Thymus (tissue), 11 donors: ENCODE measurements around the gene RFFL. TPM values are rescaled to one million over a fixed set of nuclear protein-coding genes. Genes with fewer than 3 reads are reported as not detected.

Experiments
- DNase-seq, 9 donors: peaks; one replicate each; pipeline ENCODE4 v3.0.0-alpha.2; 2013; ENCODE audit warnings: low spot score in 9 of 9, low read depth in 6 of 9, missing footprints in 1 of 9
- H3K27ac ChIP-seq, 2 donors: one replicate each; pipeline ENCODE4 v1.5.1; 2013; ENCODE audit warnings: control low read depth in 1 of 2, low read depth in 1 of 2, low read length in 1 of 2, mild to moderate bottlenecking in 1 of 2, moderate library complexity in 1 of 2
- H3K27me3 ChIP-seq, 2 donors: one replicate each; pipeline ENCODE4 v1.5.1; 2013; ENCODE audit warnings: low read length in 1 of 2; ENCODE audit not compliant: control insufficient read depth in 2 of 2, insufficient read depth in 1 of 2
- H3K36me3 ChIP-seq, 2 donors: one replicate each; pipeline ENCODE4 v1.5.1; 2013; ENCODE audit warnings: low read length in 1 of 2, mild to moderate bottlenecking in 1 of 2, moderate library complexity in 1 of 2; ENCODE audit not compliant: control insufficient read depth in 2 of 2, insufficient read depth in 2 of 2
- H3K4me1 ChIP-seq, 2 donors: one replicate each; pipeline ENCODE4 v1.5.1; 2013; ENCODE audit warnings: low read length in 2 of 2; ENCODE audit not compliant: control insufficient read depth in 2 of 2, insufficient read depth in 2 of 2
- H3K4me3 ChIP-seq, 2 donors: one replicate each; pipeline ENCODE4 v1.5.1; 2013; ENCODE audit warnings: low read length in 2 of 2, control low read depth in 1 of 2, mild to moderate bottlenecking in 1 of 2
- H3K9me3 ChIP-seq, 2 donors: one replicate each; pipeline ENCODE4 v1.5.1; 2013; ENCODE audit warnings: low read length in 1 of 2, mild to moderate bottlenecking in 1 of 2; ENCODE audit not compliant: control insufficient read depth in 2 of 2, insufficient read depth in 1 of 2
- WGBS: extraction: QIAGEN DNeasy Blood & Tissue Kit; methylation state at CpG from one replicate; pipeline ENCODE4 v1.1.7; 2013; 5-methylcytosine and 5-hydroxymethylcytosine counted together
- polyA plus RNA-seq: library from polyadenylated mRNA; stranded (reverse); fragments of 200-250 nt; gene quantifications from one replicate; pipeline ENCODE4 v1.2.3, GENCODE V29; 2013
- total RNA-seq: library from RNA; stranded (reverse); fragments of 120-200 nt; gene quantifications from one replicate; pipeline ENCODE4 v1.2.4, GENCODE V29; 2013
- donor health status: healthy.

RFFL gene
- total and polyA plus RNA-seq, 2 donors = 16.5 to 17.6 TPM

DNA sequence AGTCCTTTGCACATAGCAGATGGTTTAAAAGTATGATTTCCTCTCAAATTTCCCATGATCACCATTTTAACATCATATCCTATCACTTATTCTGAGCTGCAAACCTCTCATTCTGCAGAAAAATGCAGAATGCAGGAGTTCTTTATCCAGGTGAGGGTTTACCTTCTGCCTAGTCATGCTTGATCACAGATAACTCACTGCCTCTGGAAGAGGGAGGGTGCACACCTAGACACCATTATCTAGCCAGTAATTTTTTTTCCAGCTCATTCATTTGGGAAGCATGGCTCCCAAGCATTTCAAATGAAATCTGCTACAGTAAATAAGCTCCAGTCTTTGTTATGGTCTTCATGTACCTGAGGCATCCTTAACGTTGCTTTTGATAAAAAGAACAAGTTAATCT is 38.0 kb downstream of the RFFL start:
- Histone ChIP-seq H3K27ac (no peak overlapping the region), H3K4me1 (peaks cover 0 to 9% of the 10 kb centered on the region in 2 donors)

DNA sequence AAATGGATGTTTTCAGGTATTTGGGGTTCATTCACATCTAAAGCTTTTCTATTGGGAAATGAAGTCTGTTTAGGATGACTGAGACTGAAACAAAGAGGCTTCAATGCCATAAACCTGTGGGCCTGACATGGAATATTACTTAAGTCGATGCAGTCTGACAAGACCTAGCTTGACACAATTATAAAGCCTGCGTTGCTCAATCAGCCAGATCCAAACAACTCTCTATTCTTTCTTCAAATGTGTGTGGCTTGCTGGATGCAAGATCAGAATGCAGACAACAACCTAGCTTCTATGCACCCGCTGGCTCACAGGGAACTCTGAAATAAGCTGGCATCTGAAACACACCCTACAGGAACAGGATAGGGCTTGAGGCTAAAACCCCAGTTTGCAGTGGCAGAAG is 40.0 kb downstream of the RFFL start:
- Histone ChIP-seq H3K9me3 (no peaks in the 10 kb centered on the region), H3K36me3 (peaks cover 0 to 19% of the 10 kb centered on the region in 2 donors), H3K4me3 (no peak overlapping the region), H3K27me3 (no peaks in the 10 kb centered on the region), H3K4me1 (peaks cover 0 to 9% of the 10 kb centered on the region in 2 donors), H3K27ac (peak overlapping the region; percentile 32 to 58)
- DNase-seq = no peak
- 93% methylated on average over 3 of the region's 3 CpGs for WGBS

More for the DNA sequence above, 38.0 kb downstream of the RFFL start:
- H3K27me3 ChIP-seq = no peaks in the 10 kb centered on the region
- DNase-seq = no peak
- no peak overlapping the region for H3K4me3 ChIP-seq
- H3K9me3 ChIP-seq = no peaks in the 10 kb centered on the region
- WGBS = 94% methylated on average over 1 of the region's 1 CpG
- peaks cover 0 to 15% of the 10 kb centered on the region in 2 donors for H3K36me3 ChIP-seq

DNA sequence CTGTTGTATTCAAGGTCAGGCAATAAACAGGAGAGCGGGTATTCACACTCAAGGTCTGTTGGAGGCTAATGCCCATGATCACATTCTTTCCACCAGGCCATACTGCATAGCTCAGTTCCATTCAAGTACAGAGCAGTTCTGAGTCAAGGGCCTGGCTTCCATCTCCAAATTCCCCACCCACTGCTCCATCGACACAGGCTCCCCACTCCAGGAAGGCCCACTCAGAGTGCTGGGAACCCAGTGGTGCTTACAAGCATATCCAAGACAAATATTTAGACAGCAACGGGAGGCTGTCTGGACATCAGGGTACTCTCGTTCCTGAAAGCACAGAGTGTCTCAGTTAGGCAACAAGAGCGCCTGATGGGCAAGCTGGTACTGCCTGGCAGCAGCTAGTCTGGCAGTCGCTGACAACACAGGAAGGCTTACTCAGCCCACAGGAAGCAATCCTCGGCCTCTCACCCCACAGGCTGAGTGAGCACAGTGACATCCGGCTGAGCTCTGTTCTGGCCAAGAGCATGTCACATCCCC is 40.9 kb downstream of the RFFL start:
- Histone ChIP-seq H3K27me3 (no peaks in the 10 kb centered on the region), H3K36me3 (peaks cover 0 to 19% of the 10 kb centered on the region in 2 donors), H3K9me3 (no peaks in the 10 kb centered on the region), H3K27ac (peak overlapping the region; percentile 32 to 78), H3K4me3 (no peak overlapping the region), H3K4me1 (peaks cover 0 to 9% of the 10 kb centered on the region in 2 donors)
- WGBS = 37% methylated on average over 8 of the region's 8 CpGs
- peak in 6 of 9 donors; percentile 29 to 73 (median 40) for DNase-seq

DNA sequence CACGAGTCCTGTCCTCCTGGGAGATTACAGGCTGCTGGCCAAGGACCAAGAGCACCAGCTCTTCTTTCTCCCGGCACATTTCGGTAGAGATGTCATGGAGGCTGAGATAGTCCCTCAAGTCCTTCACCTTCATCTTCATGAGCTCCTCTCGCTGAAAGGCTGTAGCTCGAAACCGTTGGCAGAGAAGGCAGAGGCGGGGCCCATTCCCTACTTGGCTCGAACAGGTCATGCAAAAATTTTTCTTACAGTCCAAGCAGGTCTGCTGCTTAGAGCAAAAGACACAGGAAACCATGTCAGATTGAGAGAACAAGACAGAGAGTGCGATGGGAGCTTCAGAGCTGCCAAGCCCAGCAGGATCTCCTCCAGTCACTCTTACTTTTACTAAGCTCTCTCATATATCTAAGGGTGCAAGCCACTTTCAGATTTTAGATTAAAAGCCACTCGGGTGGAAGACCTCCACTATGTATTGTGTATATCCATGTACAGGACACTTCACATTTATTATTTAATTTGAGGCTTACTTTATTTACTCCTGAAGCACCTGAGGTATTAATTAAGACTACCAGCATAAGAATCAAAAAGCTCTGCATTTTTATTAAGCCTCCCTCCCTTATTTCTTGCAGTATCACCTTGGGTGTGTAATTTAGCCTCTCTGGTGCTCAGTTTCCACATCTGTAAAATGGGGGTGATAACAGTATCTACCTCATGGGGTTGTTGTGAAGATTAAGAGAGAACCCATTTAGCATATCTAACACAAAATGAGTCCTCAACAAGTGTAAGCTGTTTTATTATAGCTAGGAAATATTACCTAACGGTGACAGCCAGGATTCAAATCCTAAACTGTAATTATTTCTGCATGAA is 41.8 kb downstream of the RFFL start:
- Histone ChIP-seq H3K27me3 (no peaks in the 10 kb centered on the region), H3K9me3 (no peaks in the 10 kb centered on the region), H3K36me3 (peaks cover 7 to 23% of the 10 kb centered on the region in 2 donors), H3K27ac (no peak overlapping the region), H3K4me1 (peaks cover 0 to 9% of the 10 kb centered on the region in 2 donors), H3K4me3 (no peak overlapping the region)
- DNase-seq = no peak
- 96% methylated on average over 11 of the region's 11 CpGs for WGBS

DNA sequence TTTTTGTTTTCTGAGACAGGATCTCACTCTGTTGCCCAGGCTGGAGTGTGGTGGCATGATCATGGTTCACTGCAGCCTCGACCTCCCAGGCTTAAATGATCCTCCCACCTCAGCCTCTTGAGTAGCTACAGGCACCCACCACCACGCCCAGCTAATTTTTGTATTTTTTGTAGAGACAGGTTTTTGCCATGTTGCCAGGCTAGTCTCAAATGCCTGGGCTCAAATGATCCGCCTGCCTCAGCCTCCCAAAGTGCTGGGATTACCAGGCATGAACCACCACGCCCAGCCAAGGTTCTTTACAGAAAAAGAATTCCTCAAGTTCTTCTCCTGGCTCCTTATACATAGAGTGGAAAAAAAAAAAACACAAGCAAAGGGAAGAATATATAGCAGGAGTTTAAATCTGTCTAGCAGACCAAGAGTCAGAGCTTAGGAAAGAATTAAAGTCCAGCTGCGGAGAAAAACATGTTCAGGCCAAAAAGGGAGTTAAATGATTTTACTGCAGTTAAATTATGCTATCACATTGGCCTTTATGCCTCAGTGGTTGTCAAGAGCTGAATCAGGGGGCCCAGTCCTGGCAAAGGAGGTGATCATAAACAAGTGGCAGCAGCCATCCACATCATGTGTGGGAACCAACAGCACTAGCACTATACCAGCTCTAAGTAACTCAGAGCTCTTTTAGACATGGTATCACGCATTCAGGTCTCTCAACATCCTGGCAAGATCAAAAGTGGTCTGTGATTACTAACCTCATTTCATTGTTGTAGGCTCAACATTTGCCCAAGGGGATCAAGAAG is 43.9 kb downstream of the RFFL start:
- Histone ChIP-seq H3K27me3 (no peaks in the 10 kb centered on the region), H3K4me3 (no peak overlapping the region), H3K36me3 (peaks cover 26 to 36% of the 10 kb centered on the region in 2 donors), H3K27ac (no peak overlapping the region), H3K4me1 (peaks cover 0 to 9% of the 10 kb centered on the region in 2 donors), H3K9me3 (no peaks in the 10 kb centered on the region)
- 97% methylated on average over 6 of the region's 6 CpGs for WGBS
- DNase-seq = no peak

DNA sequence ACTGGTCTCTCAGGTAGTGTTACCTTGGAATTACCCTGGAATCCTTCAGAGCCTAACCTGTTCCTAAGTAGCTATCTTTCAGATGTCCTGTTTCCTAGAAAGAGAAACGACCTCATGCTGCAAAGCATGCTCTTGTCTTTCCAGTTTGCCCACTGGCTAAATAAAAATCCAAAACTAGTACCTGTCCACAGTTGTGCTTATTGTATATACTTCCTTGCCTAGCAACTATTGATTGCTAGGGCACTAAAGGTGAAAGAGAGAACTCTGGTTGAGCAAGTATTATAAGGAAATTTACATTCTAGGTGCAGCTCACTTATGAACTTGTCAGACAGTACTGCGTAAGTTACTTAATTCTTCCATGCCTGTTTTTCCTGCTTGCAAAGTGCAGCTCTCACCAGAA is 44.7 kb downstream of the RFFL start:
- peaks cover 26 to 34% of the 10 kb centered on the region in 2 donors for H3K36me3 ChIP-seq
- no peak for DNase-seq
- H3K9me3 ChIP-seq = no peaks in the 10 kb centered on the region
- no peak overlapping the region for H3K27ac ChIP-seq
- H3K4me1 ChIP-seq = peaks cover 0 to 9% of the 10 kb centered on the region in 2 donors
- no peaks in the 10 kb centered on the region for H3K27me3 ChIP-seq
- WGBS = 95% methylated on average over 2 of the region's 2 CpGs
- no peak overlapping the region for H3K4me3 ChIP-seq

DNA sequence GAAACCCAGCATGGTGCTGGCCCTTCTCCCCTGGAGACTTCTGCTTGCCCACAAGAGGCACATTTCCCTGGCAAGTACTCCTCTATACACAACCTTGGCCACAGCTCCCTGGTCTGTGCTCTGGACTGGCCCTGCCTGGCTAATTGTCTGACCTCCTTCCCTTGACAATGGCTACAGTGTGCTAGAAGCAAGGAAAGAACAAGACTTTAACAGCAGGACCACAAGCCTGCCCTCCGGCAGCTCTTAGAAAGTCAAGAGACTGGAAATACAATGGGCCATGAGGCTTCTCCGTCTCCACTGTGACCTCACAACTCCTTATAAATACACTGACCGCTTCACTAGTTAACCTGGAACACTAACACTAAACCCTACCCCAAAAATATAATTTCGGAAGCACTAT is 46.5 kb downstream of the RFFL start:
- Histone ChIP-seq H3K4me1 (no peaks in the 10 kb centered on the region), H3K36me3 (peaks cover 28 to 35% of the 10 kb centered on the region in 2 donors), H3K9me3 (no peaks in the 10 kb centered on the region), H3K4me3 (no peak overlapping the region), H3K27me3 (no peaks in the 10 kb centered on the region), H3K27ac (no peak overlapping the region)
- DNase-seq = no peak
- WGBS = over 99% methylated on average over 4 of the region's 4 CpGs

DNA sequence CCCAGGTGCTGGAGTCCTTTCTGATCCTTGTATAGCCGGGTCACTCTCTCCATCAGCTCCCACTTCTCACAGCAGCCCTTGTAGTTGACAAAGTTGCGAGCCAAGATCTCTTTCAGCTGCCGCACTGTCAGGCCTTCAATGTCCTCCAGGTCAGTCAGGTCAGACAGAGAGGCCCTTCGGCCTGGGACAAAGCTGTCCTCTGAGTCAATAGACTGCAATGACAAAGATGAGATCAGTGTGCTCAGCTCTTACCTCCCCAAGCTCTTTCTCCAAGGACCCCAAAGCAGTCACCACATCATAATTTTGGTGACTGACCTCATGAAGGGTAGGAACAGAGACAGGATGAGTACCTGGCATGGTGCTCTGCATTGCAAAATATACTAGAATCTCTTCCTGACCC is 47.1 kb downstream of the RFFL start:
- WGBS = 97% methylated on average over 4 of the region's 4 CpGs
- H3K9me3 ChIP-seq = no peaks in the 10 kb centered on the region
- H3K27me3 ChIP-seq = no peaks in the 10 kb centered on the region
- DNase-seq = no peak
- H3K36me3 ChIP-seq = peaks cover 34 to 38% of the 10 kb centered on the region in 2 donors
- H3K27ac ChIP-seq = no peak overlapping the region
- no peak overlapping the region for H3K4me3 ChIP-seq
- H3K4me1 ChIP-seq = no peaks in the 10 kb centered on the region
